ENCODE measurements around the gene IGHMBP2. TPM values are rescaled to one million over a fixed set of nuclear protein-coding genes. Genes with fewer than 3 reads are reported as not detected.

The IGHMBP2 gene
- total RNA-seq, 1 experiment from 2014 or later = 19.3 TPM

DNA sequence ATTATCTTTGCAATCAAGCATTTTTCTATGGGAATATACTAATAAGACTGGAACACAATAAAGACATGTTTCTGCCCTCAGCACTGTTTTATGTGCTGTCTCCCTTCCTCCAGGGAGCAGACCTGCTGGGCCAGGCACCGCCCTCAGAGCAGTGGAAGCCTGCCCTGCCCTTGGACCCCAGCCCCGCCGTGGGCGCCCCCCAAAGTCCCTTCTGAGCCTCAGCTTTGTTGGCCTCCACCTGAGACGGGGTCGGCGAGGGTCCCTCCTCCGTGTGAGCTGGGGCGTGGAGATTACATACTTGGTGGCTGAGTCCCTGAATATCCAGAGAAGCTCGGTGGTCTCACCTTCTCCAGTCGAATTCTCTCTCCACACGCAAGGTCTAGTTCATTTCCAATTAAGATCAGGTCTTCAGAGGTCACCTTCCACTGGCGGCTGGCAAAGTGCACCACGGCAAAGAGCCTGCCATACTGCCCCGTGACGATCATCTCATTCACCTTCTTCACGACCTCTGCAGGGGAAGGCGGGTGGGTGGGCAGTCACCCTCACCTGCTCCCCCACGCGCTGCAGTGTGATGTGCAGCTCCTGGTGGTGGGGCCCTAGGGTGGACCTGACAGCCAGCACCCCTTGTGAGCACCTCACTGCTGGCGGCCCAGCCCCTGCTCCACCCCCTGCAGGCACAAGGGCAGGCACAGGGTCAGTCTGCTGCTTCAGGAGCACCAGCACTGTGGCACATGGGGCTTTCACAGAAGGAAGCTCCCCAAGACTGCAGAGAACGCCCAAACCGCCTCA is 7.3 kb upstream of the IGHMBP2 start:
- RAD21 ChIA-PET (ENCODE audit: low non-redundant PET in 1 of 2, low total read pairs in 2 of 2, uncharacterized antibody in 2 of 2, unreplicated experiment in 2 of 2) = no interaction called here
- Histone ChIP-seq H3K4me1 (ENCODE audit: control insufficient read depth in 1 of 2, insufficient read depth in 2 of 2, low read length in 2 of 2) (no peaks in the 10 kb centered on the region), H3K79me2 (ENCODE audit: insufficient read depth, low read length) (peaks cover 37% of the 10 kb centered on the region), H3K27me3 (ENCODE audit: insufficient read depth, low read length) (no peaks in the 10 kb centered on the region), H2AFZ (ENCODE audit: low read depth, low read length, poor library complexity, severe bottlenecking) (no peak overlapping the region), H3K4me3 (replicated peaks in 1 of 2; ENCODE audit: low read depth in 1 of 2, low read length in 2 of 2) (no peak overlapping the region), H3K36me3 (ENCODE audit: control insufficient read depth in 1 of 2, insufficient read depth in 2 of 2, low read length in 2 of 2) (peaks cover 39 to 40% of the 10 kb centered on the region in 2 experiments), H3K9me2 (ENCODE audit: insufficient read depth) (no peaks in the 10 kb centered on the region), H4K20me1 (ENCODE audit: insufficient read depth) (no peaks in the 10 kb centered on the region), H3K9ac (ENCODE audit: low read length) (no peak overlapping the region), H3K9me3 (ENCODE audit: control insufficient read depth in 1 of 2, insufficient read depth in 1 of 2, low read depth in 1 of 2, low read length in 2 of 2) (no peaks in the 10 kb centered on the region), H3K27ac (ENCODE audit: low read depth, low read length) (no peak overlapping the region), H3K4me2 (ENCODE audit: low read length) (no peak overlapping the region)
- ATAC-seq = no peak
- intact Hi-C loops (cut with micrococcal nuclease) = no loop called here
- TF ChIP-seq TCF7L2 (IDR thresholded peaks at IDR 0.05; ENCODE audit: borderline replicate concordance, extremely low read depth, insufficient read depth, insufficient read length) (no peak), CEBPB (IDR thresholded peaks at IDR 0.05; ENCODE audit: low read depth) (no peak), POLR2A (IDR thresholded peaks at IDR 0.05; ENCODE audit: borderline replicate concordance, extremely low read depth, insufficient read depth, insufficient read length) (no peak), SP1 (IDR thresholded peaks at IDR 0.05; ENCODE audit: low read depth) (no peak), POLR2AphosphoS5 (IDR thresholded peaks at IDR 0.05; ENCODE audit: low read depth, low read length) (no peak), EGR1 (IDR thresholded peaks at IDR 0.05; ENCODE audit: low read depth) (no peak), JUND (IDR thresholded peaks at IDR 0.05) (no peak), FOSL1 (IDR thresholded peaks at IDR 0.05; ENCODE audit: low read depth) (no peak), YY1 (IDR thresholded peaks at IDR 0.05; ENCODE audit: extremely low read depth, insufficient replicate concordance, low read depth, low read length) (no peak), EZH2 (IDR thresholded peaks at IDR 0.05) (no peak), SRF (IDR thresholded peaks at IDR 0.05; ENCODE audit: low read depth) (no peak), ELF1 (IDR thresholded peaks at IDR 0.05; ENCODE audit: borderline replicate concordance, low read depth) (no peak), SIN3A (IDR thresholded peaks at IDR 0.05; ENCODE audit: low read depth) (no peak), EZH2phosphoT487 (IDR thresholded peaks at IDR 0.05; ENCODE audit: borderline replicate concordance) (no peak), ZNF274 (IDR thresholded peaks at IDR 0.05; ENCODE audit: low read depth, low read length) (no peak), RAD21 (IDR thresholded peaks at IDR 0.05; ENCODE audit: low read depth) (no peak)
- TF ChIP-seq, protein P1, sequence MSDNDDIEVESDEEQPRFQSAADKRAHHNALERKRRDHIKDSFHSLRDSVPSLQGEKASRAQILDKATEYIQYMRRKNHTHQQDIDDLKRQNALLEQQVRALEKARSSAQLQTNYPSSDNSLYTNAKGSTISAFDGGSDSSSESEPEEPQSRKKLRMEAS (IDR thresholded peaks at IDR 0.05) = no peak
- TF ChIP-seq, protein P2, sequence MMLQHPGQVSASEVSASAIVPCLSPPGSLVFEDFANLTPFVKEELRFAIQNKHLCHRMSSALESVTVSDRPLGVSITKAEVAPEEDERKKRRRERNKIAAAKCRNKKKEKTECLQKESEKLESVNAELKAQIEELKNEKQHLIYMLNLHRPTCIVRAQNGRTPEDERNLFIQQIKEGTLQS (IDR thresholded peaks at IDR 0.05) = no peak
- TF ChIP-seq, protein P3, sequence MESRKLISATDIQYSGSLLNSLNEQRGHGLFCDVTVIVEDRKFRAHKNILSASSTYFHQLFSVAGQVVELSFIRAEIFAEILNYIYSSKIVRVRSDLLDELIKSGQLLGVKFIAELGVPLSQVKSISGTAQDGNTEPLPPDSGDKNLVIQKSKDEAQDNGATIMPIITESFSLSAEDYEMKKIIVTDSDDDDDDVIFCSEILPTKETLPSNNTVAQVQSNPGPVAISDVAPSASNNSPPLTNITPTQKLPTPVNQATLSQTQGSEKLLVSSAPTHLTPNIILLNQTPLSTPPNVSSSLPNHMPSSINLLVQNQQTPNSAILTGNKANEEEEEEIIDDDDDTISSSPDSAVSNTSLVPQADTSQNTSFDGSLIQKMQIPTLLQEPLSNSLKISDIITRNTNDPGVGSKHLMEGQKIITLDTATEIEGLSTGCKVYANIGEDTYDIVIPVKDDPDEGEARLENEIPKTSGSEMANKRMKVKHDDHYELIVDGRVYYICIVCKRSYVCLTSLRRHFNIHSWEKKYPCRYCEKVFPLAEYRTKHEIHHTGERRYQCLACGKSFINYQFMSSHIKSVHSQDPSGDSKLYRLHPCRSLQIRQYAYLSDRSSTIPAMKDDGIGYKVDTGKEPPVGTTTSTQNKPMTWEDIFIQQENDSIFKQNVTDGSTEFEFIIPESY (IDR thresholded peaks at IDR 0.05; ENCODE audit: extremely low read depth, insufficient replicate concordance, low read length) = no peak
- TF ChIP-seq, protein P4, sequence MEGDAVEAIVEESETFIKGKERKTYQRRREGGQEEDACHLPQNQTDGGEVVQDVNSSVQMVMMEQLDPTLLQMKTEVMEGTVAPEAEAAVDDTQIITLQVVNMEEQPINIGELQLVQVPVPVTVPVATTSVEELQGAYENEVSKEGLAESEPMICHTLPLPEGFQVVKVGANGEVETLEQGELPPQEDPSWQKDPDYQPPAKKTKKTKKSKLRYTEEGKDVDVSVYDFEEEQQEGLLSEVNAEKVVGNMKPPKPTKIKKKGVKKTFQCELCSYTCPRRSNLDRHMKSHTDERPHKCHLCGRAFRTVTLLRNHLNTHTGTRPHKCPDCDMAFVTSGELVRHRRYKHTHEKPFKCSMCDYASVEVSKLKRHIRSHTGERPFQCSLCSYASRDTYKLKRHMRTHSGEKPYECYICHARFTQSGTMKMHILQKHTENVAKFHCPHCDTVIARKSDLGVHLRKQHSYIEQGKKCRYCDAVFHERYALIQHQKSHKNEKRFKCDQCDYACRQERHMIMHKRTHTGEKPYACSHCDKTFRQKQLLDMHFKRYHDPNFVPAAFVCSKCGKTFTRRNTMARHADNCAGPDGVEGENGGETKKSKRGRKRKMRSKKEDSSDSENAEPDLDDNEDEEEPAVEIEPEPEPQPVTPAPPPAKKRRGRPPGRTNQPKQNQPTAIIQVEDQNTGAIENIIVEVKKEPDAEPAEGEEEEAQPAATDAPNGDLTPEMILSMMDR (IDR thresholded peaks at IDR 0.05 in 2 of 3, conservative IDR thresholded peaks at IDR 0.05 in 1 of 3; ENCODE audit: borderline replicate concordance in 1 of 3, insufficient read depth in 1 of 3, low read depth in 2 of 3, low read length in 2 of 3) = no peak
- POLR2A ChIA-PET = no interaction called here
- BruUV-seq (replicated peaks) = no TSS peak
- CTCF ChIA-PET = no interaction called here
- DNase-seq (ENCODE audit: low read depth, low spot score) = no peak

Measured in HCT116 (cell line).